Endodermal cell (in vitro differentiated cells): ENCODE results near the gene ARGLU1. TPM values are rescaled to one million over a fixed set of nuclear protein-coding genes. Genes with fewer than 3 reads are reported as not detected.

Experiments used
- DNase-seq: peaks from one replicate; pipeline ENCODE4 v3.0.0-alpha.2; 2017
- H3K27ac ChIP-seq: 2 replicates; pipeline ENCODE4 v1.5.1; 2013; ENCODE audit warnings: mild to moderate bottlenecking, low read depth, low read length, moderate library complexity
- H3K27me3 ChIP-seq: 2 replicates; pipeline ENCODE4 v1.6.1; 2013; ENCODE audit warnings: mild to moderate bottlenecking, low read length, moderate library complexity; ENCODE audit not compliant: insufficient read depth, control insufficient read depth, poor library complexity, severe bottlenecking
- H3K36me3 ChIP-seq: 2 replicates; pipeline ENCODE4 v1.7.0; 2013; ENCODE audit warnings: mild to moderate bottlenecking, low read length, moderate library complexity; ENCODE audit not compliant: control insufficient read depth, insufficient read depth
- H3K4me1 ChIP-seq: one replicate; pipeline ENCODE4 v1.7.0; 2013; ENCODE audit warnings: low read length; ENCODE audit not compliant: control insufficient read depth, insufficient read depth
- H3K4me3 ChIP-seq: 2 replicates; pipeline ENCODE4 v1.5.1; 2013; ENCODE audit warnings: mild to moderate bottlenecking, low read length, moderate library complexity
- H3K9ac ChIP-seq: 2 replicates; pipeline ENCODE4 v1.6.1; 2013; ENCODE audit warnings: mild to moderate bottlenecking, low read length, moderate library complexity; ENCODE audit not compliant: poor library complexity, severe bottlenecking; ENCODE audit errors: extremely low read depth
- H3K9me3 ChIP-seq: 2 replicates; pipeline ENCODE4 v1.6.1; 2013; ENCODE audit warnings: mild to moderate bottlenecking, low read length, moderate library complexity; ENCODE audit not compliant: control insufficient read depth
- H3K27ac Mint-ChIP-seq: 2 replicates; pipeline ENCODE4 v1.8.0; 2020; ENCODE audit warnings: mixed read lengths
- H3K27me3 Mint-ChIP-seq: 2 replicates; pipeline ENCODE4 v1.8.0; 2021; ENCODE audit warnings: mild to moderate bottlenecking, mixed read lengths; ENCODE audit not compliant: insufficient read depth
- H3K36me3 Mint-ChIP-seq: 2 replicates; pipeline ENCODE4 v1.8.0; 2020; ENCODE audit warnings: low read depth, mixed read lengths
- H3K4me1 Mint-ChIP-seq: 2 replicates; pipeline ENCODE4 v1.8.0; 2020; ENCODE audit warnings: mixed read lengths
- H3K4me3 Mint-ChIP-seq: 2 replicates; pipeline ENCODE4 v1.8.0; 2020; ENCODE audit warnings: mild to moderate bottlenecking, moderate library complexity, mixed read lengths
- H3K9me3 Mint-ChIP-seq: 2 replicates; pipeline ENCODE4 v1.8.0; 2020; ENCODE audit warnings: mild to moderate bottlenecking, mixed read lengths
- CTCF ChIP-seq: fragments of 200-600 bp; sonication (generic); conservative IDR thresholded peaks from 2 replicates; pipeline ENCODE4 v1.5.0; 2021; ENCODE audit warnings: antibody characterized with exemption, mild to moderate bottlenecking
- WGBS, 2 experiments: methylation state at CpG; one replicate each; pipeline versions ENCODE4 v1.1.5 to v1.1.7; 2013; ENCODE audit warnings: missing lambda C conversion rate in 2 of 2, mixed read lengths in 1 of 2; ENCODE audit not compliant: insufficient coverage in 1 of 2, insufficient read length in 1 of 2; 5-methylcytosine and 5-hydroxymethylcytosine counted together
- total RNA-seq, 2 donors: library from RNA; stranded (reverse); fragmentation: NEBNext Ultra II Directional in 1 of 2; extraction: Animal tissue kit (Norgen Biotek cat#: 25700) in 1 of 2; gene quantifications; 2 replicates in 1 of 2; 3 replicates in 1 of 2; pipeline ENCODE4 v1.2.1, GENCODE V29; 2021

Gene ARGLU1
- total RNA-seq, 2 donors from 2014 or later = 80.6 to 101 TPM

GRCh38 chr13:106587787-106588186, 19.9 kb upstream of the ARGLU1 start:
- no peak overlapping the region for H3K4me3 Mint-ChIP-seq
- no peaks in the 10 kb centered on the region for H3K27me3 Mint-ChIP-seq
- peaks cover 44% of the 10 kb centered on the region for H3K9me3 ChIP-seq
- no peak overlapping the region for H3K4me3 ChIP-seq
- TF ChIP-seq CTCF = no peak
- peaks cover 5% of the 10 kb centered on the region for H3K36me3 Mint-ChIP-seq
- no peak overlapping the region for H3K27ac Mint-ChIP-seq
- peaks cover 4% of the 10 kb centered on the region for H3K4me1 ChIP-seq
- 89 to 100% methylated on average over 2 to 3 of the region's 3 CpGs for WGBS, 2 experiments
- H3K27ac ChIP-seq = no peak overlapping the region
- H3K9me3 Mint-ChIP-seq = peaks cover 42% of the 10 kb centered on the region
- no peaks in the 10 kb centered on the region for H3K27me3 ChIP-seq
- no peak overlapping the region for H3K9ac ChIP-seq
- no peaks in the 10 kb centered on the region for H3K4me1 Mint-ChIP-seq
- H3K36me3 ChIP-seq = no peaks in the 10 kb centered on the region
- DNase-seq = no peak

GRCh38 chr13:106586648-106587166, 18.8 kb upstream of the ARGLU1 start:
- Histone ChIP-seq H3K4me3 (no peak overlapping the region), H3K4me1 (peaks cover 4% of the 10 kb centered on the region), H3K9me3 (peaks cover 44% of the 10 kb centered on the region), H3K9ac (no peak overlapping the region), H3K27me3 (no peaks in the 10 kb centered on the region), H3K27ac (no peak overlapping the region), H3K36me3 (no peaks in the 10 kb centered on the region)
- Mint-ChIP-seq H3K36me3 (peaks cover 5% of the 10 kb centered on the region), H3K4me1 (peaks cover under 1% of the 10 kb centered on the region), H3K9me3 (peaks cover 42% of the 10 kb centered on the region), H3K27me3 (peaks cover 5% of the 10 kb centered on the region), H3K4me3 (no peak overlapping the region), H3K27ac (no peak overlapping the region)
- WGBS, 2 experiments = 90 to 93% methylated on average over 2 to 4 of the region's 4 CpGs
- no peak for DNase-seq
- TF ChIP-seq CTCF = no peak

- WGBS, 2 experiments = 71 to 73% methylated on average over 1 to 4 of the region's 4 CpGs
- no peaks in the 10 kb centered on the region for H3K27me3 ChIP-seq
- no peak overlapping the region for H3K27ac ChIP-seq
- H3K4me1 ChIP-seq = peaks cover 4% of the 10 kb centered on the region
- no peak overlapping the region for H3K27ac Mint-ChIP-seq
- no peak overlapping the region for H3K9ac ChIP-seq
- DNase-seq = no peak
- H3K4me3 Mint-ChIP-seq = no peak overlapping the region
- TF ChIP-seq CTCF = no peak
- H3K4me3 ChIP-seq = no peak overlapping the region
- peaks cover 26% of the 10 kb centered on the region for H3K9me3 ChIP-seq
- H3K36me3 Mint-ChIP-seq = peaks cover 5% of the 10 kb centered on the region
- H3K9me3 Mint-ChIP-seq = peaks cover 25% of the 10 kb centered on the region
- peaks cover 20% of the 10 kb centered on the region for H3K27me3 Mint-ChIP-seq
- no peaks in the 10 kb centered on the region for H3K36me3 ChIP-seq
- H3K4me1 Mint-ChIP-seq = peaks cover 7% of the 10 kb centered on the region
Observed at GRCh38 chr13:106581225-106581624, 13.3 kb upstream of the ARGLU1 start.
